ENCODE measurements around the gene TEAD4. TPM values are rescaled to one million over a fixed set of nuclear protein-coding genes. Genes with fewer than 3 reads are reported as not detected.

TEAD4 gene
- total RNA-seq, 1 donor from 2014 or later = 37.4 TPM

DNA sequence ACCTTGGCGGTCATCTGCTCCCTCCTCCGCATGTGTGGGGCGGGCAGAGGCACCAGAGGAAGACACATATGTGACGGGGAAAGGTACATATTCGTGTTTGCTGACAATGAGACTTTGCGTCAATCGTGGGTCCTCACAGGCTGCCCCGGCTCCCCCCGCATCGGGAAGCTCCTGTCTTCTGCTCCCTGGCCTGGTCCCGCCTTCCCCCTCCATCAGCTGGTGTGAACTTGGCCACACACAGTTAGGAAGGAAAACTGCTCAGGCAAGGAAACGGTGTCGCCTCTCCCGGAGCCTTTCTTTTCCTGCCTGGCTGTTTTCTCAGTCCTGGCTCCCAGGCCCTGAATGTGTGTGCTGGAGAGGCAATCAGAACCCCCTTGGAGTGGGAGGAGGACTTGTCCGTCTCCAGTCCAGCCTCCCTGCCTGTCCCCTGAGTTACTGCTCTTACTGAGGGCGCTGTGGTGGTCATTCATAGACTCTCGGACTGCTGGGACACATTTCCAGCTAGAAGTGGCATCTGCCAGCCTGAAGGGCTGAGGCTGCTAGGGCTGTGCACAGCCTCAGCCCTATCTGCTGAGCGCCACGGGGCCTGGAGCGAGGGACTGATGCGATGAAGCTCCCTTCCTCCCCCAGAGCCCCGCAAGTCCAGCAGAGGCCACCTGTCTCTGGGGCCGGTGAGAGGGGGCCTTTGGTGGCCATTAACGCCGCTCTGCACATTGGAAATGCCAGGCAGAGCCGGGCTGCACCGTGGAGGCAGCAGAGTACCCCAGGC lies 73.8 kb downstream of the TEAD4 start:
- peak; percentile 83 for DNase-seq

DNA sequence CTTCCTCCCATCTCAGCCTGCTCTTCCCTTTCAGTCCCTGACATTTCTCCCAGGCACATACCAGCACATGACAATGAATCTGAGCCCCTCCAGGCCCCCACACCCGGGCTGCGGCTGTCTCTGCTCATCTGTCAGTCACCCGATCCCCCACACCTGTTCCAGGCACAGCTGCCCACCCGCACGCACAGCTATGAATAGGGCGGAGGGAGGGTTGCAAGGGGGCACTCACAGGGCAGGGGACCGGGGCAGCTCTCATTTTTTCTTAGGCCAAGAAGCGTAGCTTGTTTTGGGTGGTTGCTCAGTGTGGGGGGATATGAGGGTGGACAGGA lies 74.3 kb downstream of the TEAD4 start:
- peak; percentile 96 for DNase-seq

DNA sequence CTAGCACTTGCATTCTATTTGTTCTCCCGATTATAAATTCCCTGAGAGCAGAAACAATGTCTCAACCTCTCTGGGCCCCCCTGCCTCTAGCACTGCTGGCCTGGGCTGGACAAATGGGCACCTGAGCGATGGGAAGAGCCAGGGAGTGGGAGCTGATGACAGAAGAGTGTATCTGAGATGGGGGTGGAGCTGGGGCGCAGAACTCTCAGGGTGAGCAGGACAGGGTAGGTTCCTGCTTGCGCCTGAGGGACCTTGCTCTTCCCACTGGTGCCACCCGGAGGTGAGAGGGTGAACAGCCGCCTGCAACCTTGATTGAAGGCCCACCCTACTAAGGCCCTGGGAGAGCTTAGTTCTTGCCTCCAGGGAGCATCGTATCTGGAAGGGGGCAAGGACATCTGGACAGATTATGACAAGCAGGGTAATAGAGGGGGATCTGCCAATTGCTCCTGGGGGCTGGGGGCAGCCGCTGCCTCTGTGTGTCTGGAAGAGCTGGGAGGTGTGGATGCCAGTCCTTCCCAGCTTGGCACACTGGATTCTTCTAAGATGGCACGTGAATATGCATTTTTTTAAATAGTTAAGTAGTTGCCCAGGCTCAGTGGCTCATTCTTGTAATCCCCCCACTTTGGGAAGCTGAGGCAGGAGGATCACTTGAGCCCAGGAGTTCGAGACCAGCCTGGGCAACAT lies 75.0 kb downstream of the TEAD4 start:
- DNase-seq = peak; percentile 91

DNA sequence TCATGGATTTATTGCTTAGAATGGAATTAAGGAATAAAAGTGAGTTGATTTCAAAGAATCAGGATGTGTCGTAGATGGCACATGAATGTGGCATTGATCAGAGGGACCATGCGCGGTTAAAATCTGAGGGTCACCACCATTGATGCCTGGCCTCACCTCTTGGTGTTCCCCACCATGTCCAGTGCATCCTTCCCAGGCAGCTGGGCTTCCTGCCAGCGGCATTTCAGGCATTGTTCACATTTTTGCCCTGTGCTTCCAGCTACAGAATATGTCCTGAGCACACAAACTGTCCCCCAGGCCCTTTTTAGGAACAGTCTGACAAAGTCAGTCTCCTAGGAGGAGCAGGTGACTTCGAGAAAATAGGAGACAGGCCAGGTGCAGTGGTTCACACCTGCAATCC lies 76.0 kb downstream of the TEAD4 start:
- no peak for DNase-seq

DNA sequence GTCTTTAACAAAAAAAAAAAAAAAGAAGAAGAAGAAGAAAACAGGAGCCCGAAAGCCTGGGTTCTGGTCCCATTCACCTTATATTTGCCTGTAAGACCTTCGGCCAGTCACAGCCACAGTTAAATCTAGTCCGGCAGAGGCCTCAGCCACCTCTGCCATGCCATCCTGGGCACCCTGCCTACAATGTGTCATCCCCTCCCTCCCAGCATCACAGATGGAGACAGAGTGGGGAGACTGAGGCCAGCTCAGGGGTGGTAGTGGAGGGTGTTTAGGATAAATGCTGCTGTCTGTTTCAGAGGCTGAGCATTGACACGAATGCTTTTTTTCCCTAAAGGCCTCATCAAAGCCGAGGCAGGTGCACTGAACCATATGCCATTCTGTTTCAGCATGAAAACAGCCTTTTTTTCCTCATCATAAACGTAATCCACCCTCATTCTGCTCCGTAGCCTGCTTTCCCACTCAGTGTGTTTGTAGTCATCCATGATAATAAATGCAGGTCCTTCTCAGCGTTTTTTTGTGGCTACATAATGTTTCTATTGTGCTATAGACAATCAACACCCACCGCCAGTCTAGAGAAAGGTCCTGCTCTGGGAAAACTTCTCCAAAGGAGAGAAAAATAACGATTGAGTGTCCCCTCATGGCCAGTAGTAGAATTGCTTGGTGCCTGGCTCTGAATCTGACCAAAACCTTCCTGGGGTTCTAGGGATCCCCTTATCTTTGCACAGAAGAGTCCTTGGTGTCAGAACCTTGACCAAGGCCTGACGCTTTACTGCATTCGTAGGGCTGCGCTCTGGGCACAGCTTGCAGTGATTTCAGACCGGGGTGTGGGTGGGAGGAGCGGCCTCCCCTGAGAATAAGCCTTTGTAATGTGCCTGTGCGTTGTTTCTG lies 76.9 kb downstream of the TEAD4 start:
- no peak for DNase-seq

DNA sequence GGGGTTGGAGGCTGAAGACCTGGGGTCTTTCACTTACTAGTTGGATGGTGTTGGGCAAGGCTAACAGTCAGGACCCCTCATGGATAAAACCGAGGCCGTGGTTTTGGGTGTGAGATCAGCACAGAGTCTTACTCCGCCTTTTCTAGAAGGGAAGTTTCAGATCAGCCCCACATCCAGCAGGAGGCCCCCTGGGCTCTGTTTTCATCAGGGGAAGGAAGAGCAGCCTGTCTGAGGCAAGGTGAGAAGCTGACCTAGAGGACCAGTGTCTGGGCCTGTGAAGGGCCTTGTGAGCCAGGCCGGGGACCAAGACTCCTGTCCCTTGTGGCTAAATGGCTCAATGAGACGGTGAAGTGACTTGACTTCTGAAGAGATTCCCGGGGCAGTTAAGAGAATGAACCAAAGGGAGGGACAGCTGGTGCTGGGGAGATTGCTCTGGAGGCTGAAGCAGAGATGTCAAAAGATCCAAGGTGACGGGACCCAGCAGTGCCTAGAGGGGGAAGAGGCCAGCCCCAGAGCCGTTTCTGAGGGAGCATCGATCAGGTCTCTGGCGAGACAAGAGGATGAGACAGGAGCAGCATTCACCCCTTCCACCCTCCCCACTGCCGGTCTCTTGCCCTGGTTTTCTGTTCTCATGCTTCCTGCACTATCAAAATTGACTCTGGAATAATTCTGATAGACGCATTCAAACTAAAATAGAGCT lies 77.9 kb downstream of the TEAD4 start:
- no peak for DNase-seq

DNA sequence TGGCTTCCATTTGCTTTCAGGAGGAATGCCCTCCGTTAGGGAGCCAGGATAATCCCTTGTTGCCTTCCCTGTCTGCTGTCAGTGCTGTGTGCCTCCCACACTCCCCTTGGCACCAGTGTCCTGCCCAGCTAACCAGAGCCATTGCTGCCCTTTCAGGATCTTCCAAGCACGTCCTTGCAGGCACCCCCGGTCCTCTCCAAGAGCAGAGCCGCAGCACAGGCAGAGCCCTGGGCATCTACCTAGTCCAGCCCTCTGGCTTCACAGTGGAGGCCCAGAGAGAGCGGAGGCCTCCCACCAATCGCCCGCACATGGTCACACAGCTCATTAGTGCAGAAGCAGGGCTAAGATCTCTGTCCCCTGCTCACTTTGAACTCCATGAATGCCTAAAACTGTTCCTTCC lies 79.0 kb downstream of the TEAD4 start:
- DNase-seq = no peak

DNA sequence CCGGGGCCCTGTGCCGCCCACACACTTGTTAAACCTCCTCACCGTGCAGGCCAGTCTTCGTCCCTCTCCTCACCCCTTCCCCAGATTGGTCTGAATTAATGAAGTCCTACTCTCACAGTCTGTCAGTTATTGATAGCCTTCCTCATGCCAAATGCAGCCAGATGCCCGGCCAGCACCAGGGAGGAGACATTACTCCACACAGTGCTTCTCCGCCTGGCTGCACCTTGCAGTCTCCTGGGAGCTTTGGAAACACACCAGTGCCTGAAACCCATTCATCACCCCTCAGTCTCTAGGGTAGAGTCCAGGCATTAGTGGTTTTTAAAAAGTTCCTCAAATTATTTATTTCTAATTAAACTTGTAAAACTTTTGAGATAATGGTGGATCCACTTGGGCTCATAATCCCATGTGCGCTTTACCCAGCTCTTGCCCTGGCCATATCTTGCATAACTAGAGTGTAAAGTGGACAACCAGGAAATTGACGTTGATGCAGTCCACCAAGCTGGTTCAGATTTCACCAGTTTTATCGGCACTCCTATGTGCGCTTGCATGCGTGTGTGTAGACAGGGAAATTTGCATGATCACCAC lies 79.8 kb downstream of the TEAD4 start:
- DNase-seq = no peak

DNA sequence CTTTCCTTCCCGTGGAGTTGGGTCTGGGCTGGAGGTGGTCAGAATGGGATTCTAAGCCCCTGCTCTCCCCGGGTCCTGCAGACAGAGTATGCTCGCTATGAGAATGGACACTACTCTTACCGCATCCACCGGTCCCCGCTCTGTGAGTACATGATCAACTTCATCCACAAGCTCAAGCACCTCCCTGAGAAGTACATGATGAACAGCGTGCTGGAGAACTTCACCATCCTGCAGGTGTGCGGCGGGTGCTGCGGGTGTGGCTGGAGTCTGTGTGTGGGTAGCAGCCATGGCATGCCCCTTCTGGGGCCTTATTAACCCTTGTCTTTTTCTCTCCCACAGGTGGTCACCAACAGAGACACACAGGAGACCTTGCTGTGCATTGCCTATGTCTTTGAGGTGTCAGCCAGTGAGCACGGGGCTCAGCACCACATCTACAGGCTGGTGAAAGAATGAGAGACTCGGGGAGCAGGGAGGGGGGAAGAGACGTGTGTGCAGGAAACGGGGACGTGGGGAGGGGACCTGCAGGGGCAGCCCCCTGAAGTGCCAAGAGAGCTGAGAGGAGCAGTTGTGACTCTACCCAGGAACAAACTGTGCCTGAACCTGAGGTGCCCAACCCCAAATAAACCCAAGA lies 80.9 kb downstream of the TEAD4 start:
- DNase-seq = no peak

DNA sequence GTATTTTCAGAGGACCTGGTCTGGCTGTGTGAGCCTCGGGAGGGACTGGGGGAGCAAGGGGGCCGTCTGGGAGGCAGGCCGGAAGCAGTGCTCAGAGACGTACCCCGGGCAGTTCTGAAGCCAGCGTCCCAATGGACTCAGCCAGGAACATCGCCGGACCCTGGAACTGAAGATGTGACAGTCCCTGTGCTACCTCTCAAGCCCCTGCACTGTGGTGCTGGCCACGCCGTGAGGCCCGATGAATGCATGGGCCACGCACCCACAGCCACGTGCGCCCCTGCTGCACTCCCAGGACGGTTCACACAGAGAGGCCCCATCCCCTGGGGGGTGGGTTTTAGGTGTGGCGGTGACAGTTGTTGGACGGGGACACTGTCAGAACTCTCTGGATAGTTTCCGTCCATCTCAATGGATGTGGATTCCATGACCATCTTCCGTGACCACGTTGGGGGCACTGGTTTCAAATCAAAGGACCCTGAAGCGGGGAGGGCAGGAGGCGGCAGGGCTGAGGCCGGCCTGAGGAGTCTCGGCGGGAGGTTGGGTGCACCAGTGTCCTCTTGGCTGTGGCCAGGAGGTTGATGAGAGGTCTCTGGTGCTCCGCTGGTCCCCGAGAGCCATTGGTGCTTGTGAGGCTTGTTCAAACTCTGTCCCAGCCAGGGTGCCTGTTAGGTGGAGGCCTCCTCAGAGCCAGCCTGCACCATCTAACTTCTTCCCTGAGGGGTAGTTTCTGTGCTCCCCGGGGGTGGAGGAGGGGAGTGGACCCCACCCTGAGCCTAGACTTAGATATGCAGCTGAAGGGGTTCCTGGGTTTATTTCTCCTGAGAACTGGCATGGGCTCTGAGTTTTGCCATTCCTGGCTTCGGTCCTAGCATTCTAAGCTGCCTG lies 81.7 kb downstream of the TEAD4 start:
- no peak for DNase-seq

DNA sequence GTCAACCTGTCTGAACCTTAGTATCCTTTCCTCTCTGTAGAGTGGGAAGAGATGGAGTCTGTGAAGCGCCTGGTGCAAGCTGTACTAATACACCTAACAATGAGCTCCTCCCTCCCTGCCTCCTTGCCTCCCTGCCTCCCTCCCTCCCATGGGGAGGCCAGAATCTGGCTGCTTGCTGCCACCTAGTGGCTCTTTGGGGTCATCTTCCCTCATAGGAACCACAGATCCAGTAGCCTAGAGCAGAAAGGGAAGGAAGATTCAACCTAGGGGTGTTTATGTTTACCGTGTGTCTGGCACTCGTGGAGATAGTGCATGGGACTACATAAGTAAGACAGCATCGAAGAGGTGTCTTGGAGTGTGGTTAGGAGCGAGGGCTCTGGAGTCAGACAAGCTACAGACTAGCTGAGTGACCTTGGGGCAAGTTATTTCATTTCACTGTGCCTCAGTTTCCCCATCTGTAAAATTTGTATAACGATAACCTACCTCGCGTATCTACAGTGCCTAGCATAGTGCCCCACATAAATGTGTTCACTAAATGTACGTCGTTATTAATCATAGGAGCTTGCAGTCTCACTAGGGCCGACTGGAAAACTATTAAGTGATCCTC lies 82.5 kb downstream of the TEAD4 start:
- peak; percentile 85 for DNase-seq

DNA sequence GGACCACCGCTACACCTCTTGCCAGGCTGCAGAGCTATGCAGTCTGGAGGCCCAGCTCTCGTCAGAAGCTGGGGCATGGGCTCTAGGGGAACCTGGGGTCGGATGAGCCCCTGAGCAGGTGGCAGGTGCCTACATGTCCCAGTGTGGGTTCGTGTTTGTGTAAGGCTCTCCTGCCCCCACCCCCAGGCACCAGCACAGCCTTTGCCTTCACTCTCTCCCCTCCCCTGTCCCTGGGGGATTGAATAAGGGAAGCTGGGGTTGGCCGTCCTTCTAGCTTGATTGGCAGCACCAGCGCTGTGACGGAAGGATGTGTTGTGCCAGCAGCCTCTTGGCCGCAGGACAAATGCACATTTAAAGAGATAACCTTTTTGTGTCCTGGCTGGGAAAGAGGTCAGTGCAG lies 83.2 kb downstream of the TEAD4 start:
- no peak for DNase-seq

DNA sequence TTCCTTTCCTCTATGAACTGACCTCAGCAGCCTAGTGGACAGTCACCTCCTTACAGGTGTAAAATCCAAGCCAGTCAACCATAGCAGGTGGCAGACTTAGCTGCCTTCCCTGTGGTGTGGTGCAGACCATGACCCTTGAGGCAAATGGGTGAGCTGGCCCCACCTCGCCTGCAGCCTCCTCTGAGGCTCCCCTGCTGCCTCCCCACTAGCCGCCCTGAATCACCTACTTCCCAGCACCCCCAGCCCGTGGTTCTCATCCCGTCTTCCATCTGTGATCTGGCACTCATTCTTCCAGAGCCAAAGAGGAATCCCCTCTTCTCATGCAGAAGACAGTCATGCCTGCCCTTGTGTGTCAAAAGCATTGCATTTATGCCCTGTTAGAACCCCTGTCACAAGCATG lies 83.6 kb downstream of the TEAD4 start:
- DNase-seq = no peak

DNA sequence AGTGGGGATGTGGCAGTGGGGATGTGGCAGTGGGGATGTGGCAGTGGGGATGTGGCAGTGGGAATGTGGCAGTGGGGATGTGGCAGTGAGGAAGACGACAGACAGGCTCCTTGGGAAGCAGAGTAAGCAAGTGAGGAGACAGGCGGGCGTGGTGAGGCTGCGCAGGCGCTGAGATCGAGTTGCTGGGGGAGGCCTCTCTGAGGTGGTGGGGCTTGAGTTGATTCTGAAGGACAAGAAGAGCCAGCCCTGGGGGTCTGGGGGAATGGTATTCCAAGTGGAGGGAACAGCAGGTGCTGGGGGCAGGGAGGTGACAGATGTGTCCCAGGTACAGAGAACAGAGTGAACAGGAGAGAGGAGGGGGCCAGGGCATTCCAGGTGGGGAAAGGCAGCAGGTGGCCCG lies 84.2 kb downstream of the TEAD4 start:
- DNase-seq = no peak

DNA sequence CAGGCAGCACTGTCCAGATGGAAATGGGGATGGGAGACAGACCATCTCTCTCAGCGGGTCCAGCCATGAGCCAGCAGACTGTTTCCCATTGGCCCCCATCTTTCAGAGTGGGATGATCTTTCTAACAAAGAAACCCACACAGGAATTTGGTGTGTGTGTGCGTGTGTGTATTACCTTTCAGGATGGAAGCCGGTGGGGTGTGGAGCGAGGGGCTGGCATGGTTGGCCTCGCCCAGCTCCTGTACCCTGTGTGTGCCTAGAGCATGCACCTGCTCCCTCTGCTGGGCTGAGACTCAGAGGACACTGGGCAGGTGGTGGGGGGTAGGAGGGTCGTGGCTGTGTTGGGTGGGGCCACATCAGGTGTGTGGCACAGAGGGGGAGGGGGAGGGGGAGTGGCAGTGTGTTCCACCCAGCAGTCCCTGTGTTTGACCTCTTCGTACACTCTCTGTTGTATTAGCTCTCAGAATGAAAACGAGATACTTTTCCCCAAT lies 85.0 kb downstream of the TEAD4 start:
- DNase-seq = no peak

DNA sequence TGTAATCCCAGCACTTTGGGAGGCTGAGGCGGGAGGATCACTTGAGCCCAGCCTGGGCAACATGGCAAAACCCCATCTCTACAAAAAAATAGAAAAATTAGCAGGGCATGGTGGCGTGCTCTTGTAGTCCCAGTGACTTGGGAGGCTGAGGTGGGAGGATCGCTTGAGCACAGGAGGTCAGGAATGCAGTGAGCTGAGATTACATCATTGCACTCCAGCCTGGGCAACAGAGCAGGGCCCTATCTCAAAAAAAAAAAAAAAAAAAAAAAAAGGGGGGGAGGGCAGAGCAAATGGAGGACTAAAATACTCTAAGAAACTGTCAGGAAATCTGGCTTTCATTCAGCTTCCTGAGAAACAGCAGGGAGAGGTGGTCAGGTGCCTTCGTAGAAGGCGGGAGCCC lies 86.3 kb downstream of the TEAD4 start:
- DNase-seq = no peak

DNA sequence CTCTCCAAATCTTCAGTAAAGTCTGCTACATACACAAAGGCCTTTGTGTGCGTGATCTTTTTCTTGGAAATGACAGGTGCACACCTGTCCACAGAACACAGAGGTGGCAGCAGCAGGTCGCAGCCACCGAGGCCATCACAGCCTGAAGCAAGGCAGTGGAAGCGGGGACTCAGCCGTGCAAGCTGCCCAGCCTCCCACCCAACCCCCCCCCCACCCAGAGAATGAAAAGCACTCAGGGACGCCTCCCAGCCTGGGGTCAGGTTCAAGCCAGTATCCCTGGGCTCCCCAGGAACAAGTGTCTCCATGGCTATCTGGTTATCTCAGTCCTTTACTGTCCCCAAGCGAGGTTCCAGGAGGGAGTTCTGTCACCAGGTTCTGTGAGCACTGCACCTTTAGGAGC lies 86.8 kb downstream of the TEAD4 start:
- no peak for DNase-seq

DNA sequence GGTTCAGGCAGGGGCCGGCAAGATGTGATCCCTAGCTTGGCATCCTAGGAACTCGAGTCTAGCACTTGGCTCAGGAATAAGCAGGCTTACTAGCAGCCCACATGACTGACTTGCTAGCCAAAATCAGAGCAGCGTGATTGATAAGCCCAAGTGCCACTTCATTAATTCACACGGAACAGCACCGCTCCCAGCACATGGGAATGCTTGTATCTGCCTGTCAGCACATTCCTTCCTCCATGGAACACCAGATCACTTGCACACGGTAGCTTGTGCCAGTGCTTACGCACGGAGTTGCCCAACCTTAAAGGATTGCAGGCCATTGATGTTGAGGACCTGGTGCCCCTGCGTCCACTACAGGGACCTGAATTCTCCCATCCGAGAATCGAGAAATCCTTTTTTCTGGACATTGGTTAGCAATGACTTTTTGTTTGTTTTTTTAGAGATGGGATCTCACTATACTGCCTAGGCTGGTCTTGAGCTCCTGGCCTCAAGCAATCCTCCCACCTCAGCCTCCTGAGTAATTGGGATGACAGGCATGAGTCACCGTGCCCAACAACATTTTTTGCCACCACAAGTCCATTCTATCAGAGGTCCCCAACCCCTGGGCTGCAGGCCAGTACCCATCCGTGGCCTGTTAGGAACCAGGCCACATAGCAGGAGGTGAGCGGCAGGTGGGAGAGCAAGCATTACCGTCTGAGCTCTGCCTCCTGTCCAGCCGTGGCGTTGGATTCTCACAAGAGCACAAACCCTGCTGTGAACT lies 87.4 kb downstream of the TEAD4 start:
- peak; percentile 62 for DNase-seq

DNA sequence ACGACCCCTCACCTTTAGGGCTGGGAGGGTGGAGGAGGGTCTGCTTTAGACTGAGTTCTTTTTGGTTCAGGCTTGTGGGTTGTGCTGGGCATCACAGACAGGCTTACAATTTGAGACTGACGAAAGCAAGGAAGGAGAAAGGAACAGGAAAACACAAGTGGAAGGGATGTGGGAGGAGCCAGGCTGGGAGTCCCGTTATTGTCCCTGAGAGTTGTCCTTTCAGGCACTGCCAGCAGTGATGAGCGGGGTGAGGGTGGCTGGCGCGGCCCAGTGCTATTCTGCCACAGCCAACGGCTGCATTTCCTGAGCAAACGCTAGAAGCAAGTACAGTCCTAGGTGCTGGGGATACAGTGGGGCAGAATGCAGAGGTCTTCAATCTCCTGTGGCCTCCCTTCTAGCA lies 88.8 kb downstream of the TEAD4 start:
- no peak for DNase-seq

Measured in tongue (tissue), 2 donors.